Fibroblast of skin of scalp (primary cell): ENCODE measurements around the gene UBR4.

ENCODE experiments used
- DNase-seq: peaks from one replicate; pipeline ENCODE4 v3.0.0-alpha.2; 2013

UBR4 gene

DNA sequence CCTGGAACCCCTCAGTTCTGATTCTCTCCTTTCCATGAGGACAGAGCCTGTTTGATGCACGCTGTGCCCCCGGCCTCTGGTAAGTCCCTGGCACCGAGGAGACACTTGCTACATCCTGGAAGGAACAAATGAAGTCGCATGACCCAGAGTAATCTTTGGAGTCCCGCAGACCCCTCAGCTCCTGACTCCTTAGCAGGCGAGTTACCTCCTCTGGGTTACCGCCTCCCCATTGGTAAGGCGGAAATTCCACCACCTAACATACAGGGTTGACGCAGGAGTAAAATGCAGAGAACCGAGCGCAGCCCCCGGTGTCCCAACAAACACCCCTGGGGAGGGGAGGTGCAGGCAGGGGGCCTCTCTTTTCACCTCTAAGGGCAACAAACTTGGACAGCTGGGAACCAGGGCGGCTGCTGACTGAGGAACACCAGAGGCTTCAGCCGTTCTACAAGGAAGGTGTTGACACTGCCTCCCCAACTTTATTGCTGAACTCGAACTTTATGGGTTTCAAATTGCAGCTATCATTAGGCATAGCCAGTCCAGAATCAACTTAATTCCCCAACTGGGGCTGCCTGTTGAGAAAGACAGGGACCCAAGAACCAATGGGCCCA, 138.3 kb downstream of the UBR4 start:
- DNase-seq = no peak

DNA sequence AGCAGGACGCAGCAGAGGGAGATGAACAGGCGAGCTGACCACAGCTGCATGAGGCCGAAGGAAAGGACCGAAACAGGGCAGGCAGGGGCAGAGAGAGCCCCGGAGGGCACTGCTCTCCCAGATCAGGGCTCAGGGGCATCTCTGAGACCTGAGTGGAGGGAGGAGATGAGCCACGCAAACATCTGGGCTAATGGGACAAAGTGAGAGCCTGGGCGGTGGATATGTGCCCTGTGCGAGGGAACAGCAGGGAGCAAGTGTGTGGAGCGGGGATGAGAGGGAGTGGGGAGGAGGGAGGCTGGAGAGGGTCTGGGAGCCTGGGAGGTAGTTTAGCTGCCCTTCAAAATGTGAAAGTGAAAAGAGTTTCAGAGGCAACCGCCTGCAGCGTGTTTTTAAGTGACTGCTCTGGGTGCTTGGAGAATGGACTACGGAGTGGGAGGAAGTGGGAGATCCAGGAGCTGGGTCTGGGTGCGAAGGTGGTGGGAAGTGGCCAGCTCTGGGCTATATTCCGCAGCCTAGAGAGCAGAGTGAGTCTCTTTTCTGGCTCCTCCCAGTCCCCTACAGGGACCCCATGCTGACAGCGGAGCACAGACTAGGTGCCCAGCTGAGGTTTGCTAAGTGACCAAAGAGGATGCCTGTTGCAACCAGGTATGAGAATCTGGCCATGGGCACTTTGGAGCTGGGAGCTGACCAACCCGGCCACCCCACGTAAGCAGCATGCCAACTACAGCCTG, 139.0 kb downstream of the UBR4 start:
- DNase-seq = no peak

DNA sequence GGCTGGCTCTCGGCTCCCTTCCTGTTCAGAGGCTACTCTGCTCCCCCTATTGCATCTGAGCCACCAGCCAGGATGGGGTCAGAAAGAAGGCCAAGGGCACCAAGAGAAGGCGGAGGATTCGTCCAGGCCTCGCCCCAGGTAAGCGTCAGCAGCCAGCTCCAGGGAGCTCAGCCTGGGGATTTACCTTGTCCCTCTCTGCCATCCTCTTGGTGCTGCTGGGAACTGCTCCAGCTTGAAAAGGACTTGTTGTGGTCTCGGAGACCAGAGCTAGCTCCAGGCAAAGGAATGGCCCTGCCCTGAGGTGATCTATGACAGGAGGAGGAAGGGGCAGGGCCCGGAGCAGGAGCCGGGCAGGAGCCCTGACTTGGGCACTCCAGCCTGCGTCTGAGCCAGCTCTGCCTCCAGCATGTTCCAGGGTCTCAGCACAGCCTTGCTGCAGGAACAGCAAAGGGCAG, 139.8 kb downstream of the UBR4 start:
- DNase-seq = no peak

DNA sequence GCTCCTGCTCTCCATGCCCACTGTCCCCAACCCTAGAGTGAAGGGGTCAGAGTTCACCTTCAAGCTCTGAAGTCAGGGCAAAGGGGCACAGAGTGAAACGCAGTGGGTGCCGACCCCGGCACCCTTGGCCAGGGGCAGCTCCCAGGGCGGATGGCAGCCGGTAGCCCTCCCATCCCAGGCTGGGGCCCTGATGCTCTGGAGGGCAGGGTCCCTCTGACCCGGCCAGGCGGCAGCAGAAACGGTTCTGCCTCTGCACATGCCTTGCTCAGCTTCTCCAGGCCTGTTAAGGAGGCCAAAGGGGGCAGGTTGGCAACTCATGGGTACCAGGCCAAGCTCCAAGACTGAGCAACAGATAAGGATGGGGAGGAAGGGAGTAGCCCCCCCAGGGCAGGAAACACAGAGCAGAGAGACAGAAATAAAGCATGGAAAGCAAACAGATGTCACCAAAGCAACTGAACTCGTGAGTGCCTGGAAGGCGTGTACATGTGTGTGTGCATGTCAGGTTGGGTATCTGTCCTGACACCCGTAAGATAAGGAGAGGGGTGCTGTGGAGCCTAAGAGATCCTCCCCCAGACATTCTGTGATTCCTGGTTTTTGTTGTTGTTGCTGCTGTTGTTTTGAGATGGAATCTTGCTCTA, 141.3 kb downstream of the UBR4 start:
- no peak for DNase-seq

DNA sequence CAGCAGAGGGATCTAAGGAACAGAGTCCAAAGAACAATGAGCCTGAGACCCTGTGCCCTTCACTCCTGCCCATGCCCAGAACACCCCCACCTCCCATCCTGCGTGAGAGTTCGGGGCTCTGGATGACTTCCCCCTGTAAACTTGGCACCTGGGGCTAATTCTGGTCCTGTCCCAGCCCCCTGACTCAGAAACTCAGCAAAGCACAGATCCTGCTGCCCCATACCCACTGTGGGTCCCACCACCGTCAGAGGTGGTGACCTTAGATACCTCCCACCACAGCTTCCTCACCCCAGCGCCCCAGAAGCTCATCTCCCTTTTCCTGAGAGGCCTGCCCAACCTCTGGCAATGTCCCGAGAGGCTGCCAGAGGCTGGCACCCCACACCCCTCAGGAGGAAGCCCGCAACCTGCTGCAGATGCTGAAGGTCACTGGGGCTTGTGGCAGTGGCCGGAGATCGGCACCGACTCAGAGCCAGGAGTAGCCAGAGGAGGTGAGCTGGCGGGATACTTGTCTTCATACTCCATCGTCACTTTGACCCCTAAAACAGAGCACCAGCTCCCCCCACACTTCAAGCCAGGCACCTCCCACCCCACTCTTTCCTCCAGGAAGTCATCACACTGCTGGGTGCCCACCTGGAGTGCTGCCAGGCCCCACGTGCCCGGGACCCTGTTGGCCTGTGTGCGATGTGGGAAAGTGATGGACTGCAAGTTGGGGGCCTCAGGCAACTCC, 142.0 kb downstream of the UBR4 start:
- DNase-seq = no peak

DNA sequence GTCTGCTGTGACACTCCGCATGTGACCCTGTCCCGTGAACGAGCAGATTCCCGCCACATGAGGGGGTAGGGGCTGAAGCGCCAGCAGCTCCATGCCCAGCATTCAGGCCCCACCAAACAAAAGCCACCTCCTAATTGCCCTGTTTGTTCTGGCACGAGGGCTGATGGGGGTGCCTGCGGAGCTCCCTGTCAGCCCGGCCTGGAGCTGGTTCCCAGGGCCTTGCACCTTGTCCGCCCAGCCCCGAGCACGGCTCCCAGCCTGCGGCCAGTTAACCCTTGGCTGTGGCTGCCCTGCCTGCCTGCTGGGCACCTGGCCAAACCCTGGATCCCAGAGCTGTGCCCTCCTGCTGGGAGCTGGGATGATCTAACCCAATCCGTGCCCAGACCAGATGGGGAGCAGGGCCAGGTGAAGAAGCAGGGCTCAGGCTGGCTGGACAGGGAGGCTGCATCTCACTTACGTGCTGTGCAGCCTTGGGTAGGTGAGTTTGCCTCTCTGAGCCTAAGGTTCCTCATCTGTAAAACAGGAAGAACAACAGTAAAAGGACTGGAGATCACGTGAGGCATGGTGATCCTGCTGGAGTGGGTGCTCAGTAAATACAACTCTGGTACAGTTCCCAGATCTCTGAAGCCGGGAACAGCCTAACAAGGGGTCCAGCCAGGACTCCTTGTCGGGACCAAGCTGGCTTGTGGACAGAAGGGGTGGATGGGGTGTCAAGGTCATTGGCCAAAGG, 142.7 kb downstream of the UBR4 start:
- DNase-seq = peak; percentile 22

DNA sequence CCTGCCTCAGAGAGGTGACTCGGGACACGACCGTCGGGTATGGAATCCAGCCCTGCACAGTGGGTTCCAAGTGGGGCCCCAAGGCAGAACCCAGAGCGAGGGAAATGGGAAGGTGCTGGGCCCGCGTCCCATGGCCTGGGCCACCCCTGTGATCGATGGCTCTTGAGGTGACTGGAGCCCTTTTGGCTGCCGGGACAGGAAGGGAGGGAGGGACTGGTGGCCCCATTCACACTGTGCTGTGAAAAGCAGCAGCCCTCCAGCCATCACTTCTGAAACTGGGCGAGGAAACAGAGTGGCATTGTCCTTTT, 143.2 kb downstream of the UBR4 start:
- DNase-seq = no peak

DNA sequence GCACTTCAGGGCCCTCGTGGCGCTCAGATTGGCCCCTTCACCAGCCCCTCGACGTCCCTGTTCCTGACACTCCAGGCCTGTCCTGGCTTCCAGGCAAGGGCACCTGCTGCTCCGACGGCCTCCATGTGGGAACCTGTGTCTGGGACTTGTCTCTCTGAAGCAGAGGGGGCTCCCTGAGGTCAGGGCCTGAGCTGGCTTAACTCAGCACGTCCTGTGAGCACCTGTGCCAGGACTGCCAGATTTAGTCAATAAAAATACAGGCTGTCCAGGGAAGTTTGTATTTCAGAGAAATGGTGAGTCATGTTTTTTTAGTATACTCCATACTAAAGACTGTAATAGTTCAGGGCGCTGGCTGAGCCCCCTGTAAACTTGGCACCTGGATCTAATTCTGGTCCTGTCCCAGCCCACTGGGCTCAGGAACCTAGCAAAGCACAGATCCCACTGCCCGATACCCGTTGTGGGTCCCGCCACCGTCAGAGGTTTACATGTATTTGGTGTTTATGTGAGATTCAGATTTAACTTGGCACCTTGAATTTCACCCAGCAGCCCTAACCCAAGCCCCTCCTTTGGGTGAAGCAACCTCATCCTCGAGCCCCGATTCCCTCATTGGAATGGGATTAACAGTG, 143.7 kb downstream of the UBR4 start:
- no peak for DNase-seq

DNA sequence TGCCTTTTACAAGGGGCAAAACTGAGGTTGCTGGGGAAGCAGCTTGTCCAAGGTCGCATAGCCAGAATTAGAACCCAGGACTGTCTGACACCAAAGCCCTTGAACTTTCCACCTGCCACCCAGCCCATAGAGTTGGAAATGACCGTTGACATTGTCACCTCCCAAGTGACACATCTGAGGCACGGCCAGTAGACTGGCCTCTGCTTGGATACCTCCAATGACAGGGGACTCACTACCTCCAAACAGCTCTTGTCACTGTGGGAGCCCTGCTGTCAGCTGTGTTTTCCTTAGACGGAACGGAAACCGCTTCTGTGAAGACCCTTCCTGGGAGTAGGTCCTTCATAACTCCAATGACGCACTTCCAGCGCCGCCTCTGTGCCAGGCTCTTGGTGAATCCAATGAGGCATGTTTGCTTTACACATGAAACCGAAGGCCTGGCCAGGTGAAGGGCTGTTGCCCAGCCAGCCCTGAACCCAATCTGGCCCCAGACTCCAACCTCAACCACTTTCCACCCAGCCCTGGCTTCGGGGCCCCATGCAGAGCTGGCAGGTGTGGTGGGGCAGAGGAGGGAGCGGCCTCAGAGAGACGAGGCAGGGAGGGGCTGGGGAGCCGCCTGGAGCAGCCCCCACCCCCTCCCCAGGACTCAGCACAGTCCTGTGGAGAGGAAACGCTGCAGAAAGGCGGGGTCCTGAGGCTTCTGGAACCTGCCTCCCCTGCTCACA, 144.4 kb downstream of the UBR4 start:
- no peak for DNase-seq

DNA sequence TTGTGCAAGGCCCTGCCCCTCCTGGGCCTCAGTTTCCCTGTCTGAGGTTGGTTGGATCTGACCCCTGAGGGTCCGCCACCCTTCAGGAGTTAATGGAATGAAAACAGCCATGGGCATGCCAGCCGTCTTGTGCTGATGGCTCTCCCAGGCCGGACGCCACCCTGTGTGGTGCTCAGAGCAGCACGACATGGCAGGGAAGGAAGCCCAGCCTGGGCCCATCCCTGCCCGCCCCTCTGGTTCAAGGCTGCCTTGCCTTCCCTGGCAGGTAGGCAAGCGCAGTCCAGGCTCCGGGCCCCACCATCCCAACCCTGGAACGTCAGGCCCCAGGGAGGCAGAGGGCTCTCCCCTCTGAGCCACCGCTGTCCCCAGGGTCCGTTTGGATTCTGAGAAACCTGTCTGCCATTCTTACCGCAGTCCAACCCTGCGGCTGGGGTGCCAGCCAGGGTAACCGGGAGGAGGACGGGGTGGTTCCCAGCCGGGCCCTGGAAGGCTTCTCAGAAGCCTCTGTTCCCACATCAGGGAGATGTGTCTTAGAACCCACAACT, 145.1 kb downstream of the UBR4 start:
- DNase-seq = no peak

DNA sequence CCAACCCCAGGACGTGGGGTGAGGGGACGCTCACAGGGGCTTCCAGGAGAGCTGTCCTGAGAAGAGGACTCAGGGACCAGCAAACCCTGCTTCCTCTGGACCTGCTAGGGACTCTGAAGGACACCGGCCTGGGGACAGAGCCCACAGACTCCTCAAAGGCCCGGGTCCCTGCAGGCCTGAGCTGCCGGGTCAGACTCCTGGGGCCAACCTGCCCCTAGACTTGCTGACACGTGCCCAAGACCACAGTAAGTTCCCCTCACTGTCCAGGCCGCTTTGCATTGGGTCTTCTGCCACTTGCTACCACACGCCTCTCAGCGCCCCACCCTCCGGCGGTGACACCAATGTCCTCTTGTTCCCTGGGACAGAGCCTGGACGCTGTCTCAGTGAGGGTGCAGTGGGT, 146.9 kb downstream of the UBR4 start:
- DNase-seq = no peak

DNA sequence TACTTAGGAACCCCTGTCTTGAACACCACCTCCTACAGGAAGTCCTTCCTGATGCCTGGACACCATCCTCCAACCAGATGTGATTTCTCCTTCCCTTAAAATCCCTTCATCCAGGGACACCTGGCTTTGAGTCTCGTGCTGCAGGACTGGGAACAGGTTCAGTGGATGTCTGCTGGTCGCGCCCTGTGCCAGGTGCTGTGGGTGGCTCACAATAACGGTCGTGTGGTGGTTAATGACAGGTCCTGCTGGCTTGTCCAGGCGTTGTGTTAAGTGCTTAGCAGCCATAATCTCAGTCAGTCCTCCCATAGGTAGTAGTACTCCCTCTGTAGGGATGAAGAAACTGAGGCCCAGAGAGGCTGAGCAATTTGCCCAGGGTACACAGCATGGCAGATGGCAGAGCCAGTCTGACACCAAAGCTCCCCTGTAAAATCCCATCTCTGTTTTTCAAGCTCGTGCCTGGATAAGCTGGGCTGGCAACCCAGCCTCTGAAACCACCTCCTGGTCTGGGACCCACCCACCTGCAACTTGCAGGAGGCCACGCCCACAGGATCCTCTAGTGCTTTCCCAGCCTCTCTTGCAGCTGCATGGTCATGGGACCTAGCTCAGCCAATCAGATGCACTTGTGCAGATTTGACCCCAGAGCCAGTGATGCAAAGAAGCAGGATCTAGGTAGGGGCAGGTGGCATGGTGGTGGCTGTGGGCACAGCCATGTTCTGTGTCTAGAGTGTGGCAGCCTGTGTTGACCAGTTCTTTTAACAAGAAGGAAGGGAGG, 147.6 kb downstream of the UBR4 start:
- no peak for DNase-seq

DNA sequence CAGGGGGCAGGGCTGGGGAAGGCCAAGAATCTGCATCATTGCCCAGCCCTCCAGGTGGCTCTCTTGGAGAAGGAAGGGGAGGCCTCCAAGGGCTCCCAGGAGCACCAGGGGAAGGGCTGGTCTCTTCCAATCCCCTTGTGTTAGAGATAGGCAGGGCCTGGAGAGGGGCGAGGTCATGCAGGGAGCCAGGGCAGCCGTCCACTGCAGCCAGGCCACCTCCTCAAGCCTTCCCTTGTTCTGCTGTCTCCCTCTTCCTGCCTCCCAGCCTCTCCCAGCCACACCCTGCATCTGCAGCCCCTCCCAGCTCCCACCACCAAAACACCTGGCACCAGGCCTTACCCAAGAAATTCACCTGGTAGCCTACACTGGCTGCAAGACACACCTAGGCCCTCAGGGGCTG, 148.3 kb downstream of the UBR4 start:
- DNase-seq = no peak

DNA sequence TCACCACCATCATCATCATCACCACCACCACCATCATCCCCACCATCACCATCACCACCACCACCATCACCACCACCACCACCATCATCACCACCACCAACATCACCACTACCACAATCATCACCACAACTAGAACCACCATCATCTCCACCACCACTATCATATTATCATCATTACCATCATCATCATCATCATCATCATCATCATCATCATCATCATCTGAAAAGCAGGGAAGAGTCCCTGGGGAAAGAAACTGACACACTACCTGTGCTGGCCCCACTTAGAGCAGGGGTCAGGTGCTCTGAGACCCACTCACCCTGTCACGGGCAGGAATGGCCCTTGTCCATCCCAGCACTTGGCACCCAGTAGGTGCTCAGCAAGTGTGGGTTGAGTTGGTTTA, 148.7 kb downstream of the UBR4 start:
- no peak for DNase-seq

DNA sequence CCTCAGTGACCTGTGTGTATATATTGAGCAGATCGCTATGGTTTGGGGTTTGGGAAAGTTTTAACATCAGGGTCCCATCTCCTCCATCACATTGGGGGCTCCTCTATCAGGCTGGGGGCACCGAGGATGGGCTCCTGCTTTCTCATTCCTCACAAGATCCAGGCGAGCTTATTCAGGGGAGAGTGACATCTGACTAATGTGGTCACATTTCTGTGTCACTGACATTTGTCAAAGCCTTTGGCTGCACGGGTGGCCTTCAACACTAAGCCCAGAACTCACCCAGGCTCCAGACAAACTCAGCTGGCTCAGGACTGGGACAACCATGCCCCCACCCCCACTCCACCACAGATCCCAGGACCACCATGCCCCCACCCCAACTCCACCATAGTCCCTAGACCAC, 150.3 kb downstream of the UBR4 start:
- no peak for DNase-seq

DNA sequence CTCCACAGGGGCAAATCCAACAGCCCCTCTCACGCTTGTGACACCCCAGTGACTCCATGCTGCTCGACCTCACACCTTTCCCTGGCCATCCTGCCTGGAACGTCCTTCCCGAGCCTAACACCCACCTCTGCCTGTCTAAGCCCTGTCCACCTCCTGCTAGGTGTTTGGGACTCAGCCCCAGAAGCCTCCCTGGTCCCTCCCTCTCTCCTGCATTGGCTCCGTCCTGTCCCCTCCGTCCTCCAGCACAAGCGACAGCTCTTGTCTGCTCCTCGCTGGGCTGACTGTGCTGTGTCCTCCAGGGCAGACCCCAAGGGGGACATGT, 151.6 kb downstream of the UBR4 start:
- DNase-seq = no peak

DNA sequence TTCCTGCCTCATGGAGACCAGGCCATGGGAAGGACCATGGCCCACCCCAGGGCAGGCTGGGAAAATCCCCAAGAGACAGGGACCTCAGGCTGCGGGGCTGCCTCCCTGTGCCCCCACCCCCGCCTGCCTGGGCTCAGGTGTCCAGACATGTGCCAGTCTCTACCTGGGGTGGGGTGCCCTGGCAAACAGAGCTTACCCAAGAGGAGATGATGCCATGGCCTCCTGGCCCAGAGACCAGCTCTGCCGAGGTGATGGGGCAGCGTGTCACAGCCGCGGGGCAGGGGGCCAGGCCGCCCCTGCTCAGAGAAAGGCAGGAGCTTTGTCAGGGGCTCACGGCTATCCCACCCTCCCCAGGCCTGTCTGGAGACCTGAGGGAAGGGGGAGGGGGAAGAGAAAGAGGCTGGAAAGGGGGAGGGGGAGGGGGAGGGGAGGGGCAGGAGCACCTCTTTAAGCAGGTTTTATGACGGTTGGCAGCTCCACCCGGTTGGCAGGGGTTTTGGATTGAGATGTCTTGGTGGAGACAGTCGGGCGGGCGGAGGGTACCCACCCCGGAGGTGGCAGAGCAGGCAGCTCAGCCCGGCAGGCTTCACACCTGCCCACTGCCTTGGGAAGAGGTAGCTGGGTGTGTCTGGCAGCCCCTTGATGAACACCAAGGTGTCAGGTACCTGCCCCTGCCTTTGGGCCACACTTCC, 152.1 kb downstream of the UBR4 start:
- no peak for DNase-seq

DNA sequence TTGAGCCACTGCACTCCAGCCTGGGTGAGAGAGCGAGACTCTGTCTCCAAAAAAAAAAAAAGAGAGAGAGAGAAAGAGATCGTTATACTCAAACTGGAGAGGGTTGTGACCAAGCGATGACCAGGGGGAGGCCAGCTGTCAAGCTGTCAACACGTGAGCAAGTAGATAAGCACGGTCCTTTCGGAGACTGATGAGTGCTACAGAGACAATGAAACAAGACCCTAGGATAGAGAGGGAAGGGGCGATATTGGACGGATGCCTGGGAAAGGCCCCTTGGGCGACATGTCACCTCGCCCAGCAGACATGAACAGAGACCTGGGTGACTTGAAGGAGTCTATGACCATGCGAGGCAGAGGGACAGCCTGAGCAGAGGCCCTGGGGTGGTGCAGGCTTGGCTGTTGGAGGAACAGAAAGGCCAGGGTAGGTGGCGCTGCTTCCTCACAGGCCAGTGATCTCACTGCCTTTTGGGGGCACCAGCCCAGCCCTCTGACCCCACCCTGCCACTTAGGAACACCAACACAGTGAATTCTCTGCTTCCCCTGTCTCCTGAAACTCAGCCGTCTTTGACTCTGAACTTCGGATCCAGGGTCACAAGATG, 152.8 kb downstream of the UBR4 start:
- no peak for DNase-seq

DNA sequence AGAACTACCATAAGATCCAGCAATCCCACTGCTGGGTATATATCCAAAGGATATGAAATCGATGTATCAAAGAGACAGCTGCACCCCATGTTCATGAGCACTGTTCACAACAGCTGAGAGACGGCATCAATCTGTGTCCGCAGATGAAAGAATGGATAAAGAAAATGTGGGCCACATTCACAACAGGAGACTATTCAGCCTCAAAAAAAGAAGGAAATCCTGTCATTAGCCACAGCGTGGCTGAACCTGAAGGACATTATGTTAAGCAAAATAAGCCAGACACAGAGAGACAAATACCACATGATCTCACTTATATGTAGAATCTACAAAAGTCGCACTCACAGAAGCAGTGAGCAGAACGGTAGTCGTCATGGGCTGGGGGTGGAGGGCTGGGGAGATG, 154.4 kb downstream of the UBR4 start:
- no peak for DNase-seq

DNA sequence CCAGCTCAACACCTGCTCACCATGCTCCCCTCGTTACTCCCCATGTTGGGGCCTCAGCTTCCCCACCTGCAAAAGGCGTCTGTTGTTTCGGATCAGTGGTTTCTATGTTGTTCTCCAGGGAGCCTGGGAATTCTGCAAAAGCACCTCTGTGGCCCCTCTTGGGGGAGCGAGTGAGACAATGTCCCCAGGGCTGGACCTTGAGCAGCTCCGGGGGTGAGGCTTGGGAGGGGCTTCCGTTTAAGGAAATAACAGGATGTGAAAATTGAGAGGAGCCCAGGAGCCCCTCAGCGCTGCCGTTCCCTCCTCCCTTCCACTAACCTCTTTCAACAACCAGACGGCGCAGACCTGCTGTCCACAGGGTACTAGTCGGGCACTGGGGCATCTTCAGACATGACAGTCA, 155.1 kb downstream of the UBR4 start:
- no peak for DNase-seq
